ENCODE data around the gene SIM2.

Gene SIM2

DNA sequence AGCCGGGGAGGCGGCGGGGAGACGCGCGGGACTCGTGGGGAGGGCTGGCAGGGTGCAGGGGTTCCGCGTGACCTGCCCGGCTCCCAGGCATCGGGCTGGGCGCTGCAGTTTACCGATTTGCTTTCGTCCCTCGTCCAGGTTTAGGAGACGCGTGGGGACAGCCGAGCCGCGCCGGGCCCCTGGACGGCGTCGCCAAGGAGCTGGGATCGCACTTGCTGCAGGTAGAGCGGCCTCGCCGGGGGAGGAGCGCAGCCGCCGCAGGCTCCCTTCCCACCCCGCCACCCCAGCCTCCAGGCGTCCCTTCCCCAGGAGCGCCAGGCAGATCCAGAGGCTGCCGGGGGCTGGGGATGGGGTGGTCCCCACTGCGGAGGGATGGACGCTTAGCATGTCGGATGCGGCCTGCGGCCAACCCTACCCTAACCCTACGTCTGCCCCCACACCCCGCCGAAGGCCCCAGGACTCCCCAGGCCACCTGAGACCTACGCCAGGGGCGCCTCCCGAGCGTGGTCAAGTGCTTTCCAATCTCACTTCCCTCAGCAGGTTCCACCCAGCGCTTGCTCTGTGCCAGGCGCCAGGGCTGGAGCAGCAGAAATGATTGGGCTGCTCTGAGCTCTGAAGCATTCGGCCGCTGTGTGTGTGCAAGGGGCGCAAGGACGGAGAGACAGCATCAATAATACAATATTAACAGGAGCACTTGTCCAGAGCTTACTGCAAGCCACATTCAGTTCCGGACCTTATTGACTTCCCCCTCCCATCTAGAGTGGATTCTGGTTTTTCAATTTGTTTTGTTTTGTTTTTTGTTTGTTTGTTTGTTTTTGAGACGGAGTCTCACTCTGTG is 10.3 kb downstream of the SIM2 start:
- no peak overlapping the region for H3K27ac ChIP-seq
- TF ChIP-seq ZFX (IDR thresholded peaks at IDR 0.05; ENCODE audit: borderline replicate concordance): no peak
- TF ChIP-seq CTCF (IDR thresholded peaks at IDR 0.05): no peak

DNA sequence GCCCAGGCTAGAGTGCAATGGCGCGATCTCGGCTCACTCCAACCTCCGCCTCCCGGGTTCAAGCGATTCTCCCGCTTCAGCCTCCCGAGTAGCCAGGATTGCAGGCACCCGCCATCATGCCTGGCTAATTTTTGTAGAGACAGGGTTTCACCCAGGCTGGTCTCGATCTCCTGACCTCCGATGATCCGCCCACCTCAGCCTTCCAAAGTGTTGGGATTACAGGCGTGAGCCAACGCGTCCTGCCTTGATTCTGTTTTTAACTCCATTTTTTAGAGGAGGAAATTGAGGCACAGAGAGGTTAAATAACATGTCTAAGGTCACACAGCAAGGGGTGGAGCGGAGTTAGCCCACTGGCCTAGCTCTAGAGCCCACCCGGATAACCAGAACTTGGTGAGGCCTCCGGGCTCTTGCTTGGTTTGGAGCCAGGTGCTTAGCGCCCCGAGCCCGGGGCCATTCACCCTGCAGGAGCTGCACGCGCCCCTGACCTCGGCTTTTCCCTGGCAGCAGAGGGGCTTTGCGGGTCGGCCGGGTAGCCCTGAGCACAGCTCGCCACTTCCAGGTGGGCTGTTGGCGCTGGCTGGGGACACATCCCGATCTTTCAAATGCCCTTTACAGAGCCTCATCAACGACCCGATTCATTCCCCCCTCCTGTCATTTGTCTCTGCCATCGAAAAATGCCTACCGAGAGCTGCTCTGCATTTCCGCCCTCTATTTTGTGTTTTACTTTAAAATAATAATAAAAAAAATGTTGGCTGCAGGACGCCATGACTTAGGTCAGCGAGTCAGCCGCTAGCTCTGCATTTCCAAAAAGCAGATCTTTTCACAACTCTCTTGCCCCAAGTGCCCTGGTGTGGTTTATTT is 11.2 kb downstream of the SIM2 start:
- no peak overlapping the region for H3K27ac ChIP-seq

GRCh38 chr21:36710729-36711048 is 11.8 kb downstream of the SIM2 start:
- no peak for TF ChIP-seq CTCF (IDR thresholded peaks at IDR 0.05)
- TF ChIP-seq ZFX (IDR thresholded peaks at IDR 0.05; ENCODE audit: borderline replicate concordance): no peak
- H3K27ac ChIP-seq: no peak overlapping the region

More for the DNA sequence above, 11.2 kb downstream of the SIM2 start:
- TF ChIP-seq CTCF (IDR thresholded peaks at IDR 0.05): no peak
- no peak for TF ChIP-seq ZFX (IDR thresholded peaks at IDR 0.05; ENCODE audit: borderline replicate concordance)

GRCh38 chr21:36713746-36714145 is 14.8 kb downstream of the SIM2 start:
- TF ChIP-seq CTCF (IDR thresholded peaks at IDR 0.05) (no peak), ZFX (IDR thresholded peaks at IDR 0.05; ENCODE audit: borderline replicate concordance) (no peak)
- H3K27ac ChIP-seq: no peak overlapping the region

DNA sequence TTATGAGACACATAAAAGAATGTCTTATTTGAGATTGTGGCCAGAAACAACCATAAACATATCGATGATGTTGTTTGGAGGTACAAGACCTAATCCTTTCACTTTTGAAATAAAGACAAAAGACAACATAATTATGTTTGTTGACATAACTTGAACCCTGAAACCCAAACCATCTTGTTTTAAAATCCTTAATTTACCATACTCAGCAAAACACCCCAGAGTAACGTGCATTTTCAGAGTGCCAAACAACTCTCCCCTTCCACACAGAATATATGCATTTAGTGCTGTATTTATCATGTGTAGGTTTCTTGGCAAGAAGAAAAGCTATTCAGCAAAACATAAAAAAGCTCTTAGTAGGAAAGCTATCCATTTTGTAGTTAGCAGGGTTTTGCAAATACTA is 17.5 kb downstream of the SIM2 start:
- no peak for TF ChIP-seq ZFX (IDR thresholded peaks at IDR 0.05; ENCODE audit: borderline replicate concordance)
- TF ChIP-seq CTCF (IDR thresholded peaks at IDR 0.05): no peak
- no peak overlapping the region for H3K27ac ChIP-seq

DNA sequence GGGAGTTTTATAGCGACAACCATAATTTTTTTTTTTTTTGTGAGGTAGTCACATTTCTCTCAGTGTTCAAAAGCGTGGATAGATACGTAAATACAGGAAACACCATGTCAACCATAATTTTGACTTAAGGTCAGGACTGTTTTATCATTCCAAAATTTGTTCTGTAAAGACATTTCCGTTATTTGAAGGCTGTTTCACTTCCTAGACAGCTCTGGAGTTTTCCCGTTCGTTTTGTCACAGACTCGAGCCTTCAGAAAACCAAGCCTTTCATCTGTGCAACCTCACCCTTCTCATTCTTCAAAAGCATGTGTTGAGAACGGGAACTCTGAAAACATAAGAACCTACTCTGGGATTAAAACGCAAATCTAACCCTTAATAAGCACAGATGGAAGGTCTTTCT is 17.9 kb downstream of the SIM2 start:
- H3K27ac ChIP-seq: peak overlapping the region; percentile 97; the same call in 1 of the 2 replicates
- TF ChIP-seq ZFX (IDR thresholded peaks at IDR 0.05; ENCODE audit: borderline replicate concordance) (no peak), CTCF (IDR thresholded peaks at IDR 0.05) (no peak)

- TF ChIP-seq CTCF (IDR thresholded peaks at IDR 0.05): no peak
- no peak for TF ChIP-seq ZFX (IDR thresholded peaks at IDR 0.05; ENCODE audit: borderline replicate concordance)
- H3K27ac ChIP-seq: peak overlapping the region; percentile 97
These were observed 19.1 kb downstream of the SIM2 start for GRCh38 chr21:36717976-36718375.
